Activated T-cell treated with anti-CD3 and anti-CD28 coated beads for 4 hours (primary cell): ENCODE results near the gene FSTL4.
"Not testable (repeated sequence)": the region's sequence is repeated elsewhere in the genome, so short reads cannot be mapped to it uniquely, and the experiment has no call there.

Source experiments
- DNase-seq: peaks from one replicate; pipeline ENCODE4 v3.0.0-alpha.2; 2020

Gene FSTL4

DNA sequence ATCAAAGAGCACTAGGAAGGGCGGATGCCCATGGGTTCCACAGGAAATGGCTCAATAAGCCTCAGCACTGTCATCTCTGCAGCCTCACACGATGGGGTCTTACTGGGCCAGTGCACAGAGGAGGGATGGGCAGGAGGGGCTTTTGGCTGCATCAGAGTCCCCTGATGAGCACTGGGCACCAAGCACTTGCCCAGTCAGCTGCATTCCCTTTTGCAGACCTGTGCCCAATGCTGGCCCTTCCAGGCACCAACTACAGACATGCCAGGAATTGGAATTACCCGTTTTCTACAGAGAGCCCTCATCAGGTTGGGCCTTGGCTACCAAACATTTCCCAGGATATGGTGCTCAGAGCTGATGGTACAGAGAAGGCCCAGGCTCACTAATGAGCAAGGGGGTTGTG is 378.1 kb downstream of the FSTL4 start:
- no peak for DNase-seq

GRCh38 chr5:133233616-133234015 is 378.7 kb downstream of the FSTL4 start:
- no peak for DNase-seq

DNA sequence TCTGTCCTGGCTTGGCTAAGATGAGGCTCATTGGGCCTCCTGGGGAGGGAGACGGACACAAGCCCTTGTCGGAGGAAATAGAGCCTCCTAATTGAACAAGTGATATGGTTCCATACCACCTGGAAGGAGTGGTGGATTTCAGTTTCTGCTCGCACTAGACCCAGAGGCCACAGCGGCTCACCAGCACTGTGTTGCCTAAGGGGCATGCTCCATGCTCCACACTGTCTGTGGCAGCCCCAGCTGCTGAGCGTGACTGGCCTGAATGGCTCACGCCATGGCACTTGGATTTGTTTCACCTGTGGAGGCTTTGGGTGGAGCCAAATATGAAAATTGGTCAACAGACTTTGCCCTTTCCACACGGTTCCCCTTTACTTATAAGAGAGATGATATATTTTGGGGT is 379.4 kb downstream of the FSTL4 start:
- no peak for DNase-seq

DNA sequence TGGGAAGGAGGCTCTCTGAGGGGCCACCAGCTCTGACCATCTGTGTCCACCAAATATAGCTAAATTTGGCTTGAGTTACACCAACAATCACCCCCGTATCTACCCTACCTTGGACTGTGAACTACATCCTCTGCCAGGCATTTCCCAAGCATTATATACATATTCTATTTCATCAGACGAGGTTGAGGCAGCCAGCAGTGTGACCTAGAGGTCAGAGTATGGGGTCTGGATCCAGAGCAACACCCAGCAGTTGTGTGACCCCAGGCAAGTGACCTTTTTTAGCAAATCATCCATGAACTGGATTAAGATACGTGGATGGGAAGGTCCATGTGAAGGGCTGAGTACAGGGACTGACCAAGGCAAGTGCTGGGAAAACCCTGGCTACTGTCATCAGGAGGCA is 379.9 kb downstream of the FSTL4 start:
- DNase-seq = no peak

- DNase-seq = no peak
These were observed 380.3 kb downstream of the FSTL4 start for GRCh38 chr5:133232011-133232410.

- DNase-seq = no peak
These were observed 381.3 kb downstream of the FSTL4 start for GRCh38 chr5:133230823-133231578.

GRCh38 chr5:133229931-133230664 is 382.2 kb downstream of the FSTL4 start:
- DNase-seq = no peak

DNA sequence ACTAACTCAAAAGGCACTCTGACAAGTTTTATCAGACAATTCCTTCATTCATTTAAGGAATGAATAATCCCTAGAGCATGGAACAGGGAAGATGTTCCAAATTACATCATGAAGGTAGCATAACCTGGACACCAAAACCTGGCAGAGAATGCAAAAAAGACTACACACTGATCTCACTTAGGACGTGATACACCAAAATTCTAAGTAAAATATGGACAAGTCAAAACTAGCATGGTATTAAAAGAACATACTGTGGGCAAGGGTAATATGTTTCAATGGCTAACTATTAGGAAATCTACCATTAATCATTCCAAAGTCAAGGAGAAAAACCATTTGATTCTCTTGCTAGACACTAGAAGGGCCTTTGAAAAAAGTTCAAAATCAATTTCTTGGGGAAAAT is 384.0 kb downstream of the FSTL4 start:
- no peak for DNase-seq

DNA sequence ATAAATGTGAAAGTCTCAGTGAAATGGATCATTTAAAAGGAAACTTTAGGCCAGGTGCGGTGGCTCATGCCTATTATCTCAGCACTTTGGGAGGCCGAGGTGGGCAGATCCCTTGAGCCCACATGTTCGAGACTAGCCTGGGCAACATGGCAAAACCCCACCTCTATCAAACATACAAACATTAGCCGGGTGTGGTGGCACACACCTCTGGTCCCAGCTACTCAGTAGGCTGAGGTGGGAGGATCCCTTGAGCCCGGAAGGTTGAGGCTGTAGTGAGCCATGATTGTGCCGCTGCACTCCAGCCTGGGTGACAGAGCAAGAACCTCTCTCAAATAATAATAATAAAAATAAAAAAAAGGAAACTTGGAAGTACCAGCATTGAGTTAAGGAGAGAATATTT is 384.4 kb downstream of the FSTL4 start:
- DNase-seq = no peak

DNA sequence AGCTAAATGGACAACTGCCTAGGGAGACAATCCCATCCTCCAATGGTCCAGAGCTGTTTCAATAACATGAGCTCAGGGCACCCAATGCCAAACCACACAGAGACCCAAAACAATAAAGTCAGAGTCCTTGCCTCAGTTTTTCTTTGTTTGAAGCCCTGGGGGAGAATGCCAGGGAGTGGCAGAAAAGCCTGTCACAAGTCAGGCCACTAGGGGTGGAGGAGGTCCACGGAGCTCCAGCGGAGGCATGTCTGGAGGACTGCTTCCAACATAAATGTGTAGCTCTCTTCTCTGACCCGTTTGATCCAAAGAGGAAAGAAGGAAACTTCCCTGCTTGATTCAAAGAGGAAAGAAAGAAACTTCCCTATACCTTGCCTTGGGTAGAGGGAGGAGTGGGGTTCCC is 385.3 kb downstream of the FSTL4 start:
- no peak for DNase-seq

DNA sequence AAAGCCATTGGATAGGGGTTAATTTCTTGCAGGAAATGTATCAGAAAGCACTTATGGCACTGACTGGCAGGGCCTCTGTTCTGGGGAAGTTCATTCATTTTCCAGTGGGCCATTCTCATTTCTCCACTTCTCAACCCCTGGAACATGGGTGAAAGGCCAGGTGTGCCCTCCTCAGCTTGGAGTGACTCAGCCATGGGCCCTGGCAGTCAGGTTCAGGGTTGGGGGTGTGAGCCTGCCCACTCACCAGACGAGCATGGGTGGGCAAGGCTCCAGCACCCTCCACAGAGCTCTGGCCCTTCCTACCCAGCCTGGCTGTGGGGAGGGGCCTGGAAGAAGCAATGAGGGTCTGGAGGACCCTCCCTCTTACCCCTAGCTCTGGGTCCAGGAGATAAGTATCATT is 386.2 kb downstream of the FSTL4 start:
- DNase-seq = no peak

GRCh38 chr5:133225671-133226152 is 386.6 kb downstream of the FSTL4 start:
- DNase-seq = no peak

- DNase-seq = no peak
These were observed 389.4 kb downstream of the FSTL4 start for GRCh38 chr5:133222979-133223378.

GRCh38 chr5:133222521-133222920 is 389.8 kb downstream of the FSTL4 start:
- no peak for DNase-seq

DNA sequence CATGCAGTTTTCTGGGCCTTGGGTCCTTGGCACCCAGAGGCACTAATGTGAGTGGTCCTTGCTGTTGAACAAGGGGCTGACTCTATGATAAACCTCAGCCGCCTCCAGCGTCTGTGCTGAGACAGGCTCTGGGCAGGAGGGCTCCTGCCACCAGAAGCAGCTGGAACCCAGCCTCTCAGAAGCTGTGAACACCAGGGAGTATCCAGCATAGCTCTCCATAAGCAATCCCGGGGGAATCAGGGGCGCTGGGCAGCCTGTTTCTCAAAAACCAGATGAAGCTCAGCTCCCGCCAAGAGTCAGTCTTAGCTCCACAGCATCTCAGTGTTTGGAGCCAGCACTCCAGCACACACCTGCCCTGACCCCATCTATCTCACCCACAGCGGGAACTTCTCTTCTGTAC is 390.3 kb downstream of the FSTL4 start:
- DNase-seq = no peak

GRCh38 chr5:133220851-133221674 is 391.3 kb downstream of the FSTL4 start:
- DNase-seq = no peak

- DNase-seq = no peak
These were observed 393.0 kb downstream of the FSTL4 start for GRCh38 chr5:133219296-133219695.

DNA sequence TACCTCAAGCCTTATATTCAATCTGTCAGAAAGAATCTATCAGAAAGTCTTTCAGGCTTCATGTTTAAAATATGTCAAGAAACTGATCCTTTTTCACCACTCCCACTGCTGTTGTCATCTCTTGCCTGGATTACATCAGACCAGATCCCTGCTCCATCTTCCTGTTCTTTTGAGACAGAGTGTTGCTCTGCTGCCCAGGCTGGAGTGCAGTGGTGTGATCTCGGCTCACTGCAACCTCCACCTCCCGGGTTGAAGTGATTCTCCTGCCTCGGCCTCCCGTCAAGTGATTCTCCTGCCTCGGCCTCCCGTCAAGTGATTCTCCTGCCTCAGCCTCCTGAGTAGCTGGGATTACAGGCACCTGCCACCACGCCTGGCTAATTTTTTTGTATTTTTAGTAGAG is 396.2 kb downstream of the FSTL4 start:
- DNase-seq = not testable (repeated sequence)

DNA sequence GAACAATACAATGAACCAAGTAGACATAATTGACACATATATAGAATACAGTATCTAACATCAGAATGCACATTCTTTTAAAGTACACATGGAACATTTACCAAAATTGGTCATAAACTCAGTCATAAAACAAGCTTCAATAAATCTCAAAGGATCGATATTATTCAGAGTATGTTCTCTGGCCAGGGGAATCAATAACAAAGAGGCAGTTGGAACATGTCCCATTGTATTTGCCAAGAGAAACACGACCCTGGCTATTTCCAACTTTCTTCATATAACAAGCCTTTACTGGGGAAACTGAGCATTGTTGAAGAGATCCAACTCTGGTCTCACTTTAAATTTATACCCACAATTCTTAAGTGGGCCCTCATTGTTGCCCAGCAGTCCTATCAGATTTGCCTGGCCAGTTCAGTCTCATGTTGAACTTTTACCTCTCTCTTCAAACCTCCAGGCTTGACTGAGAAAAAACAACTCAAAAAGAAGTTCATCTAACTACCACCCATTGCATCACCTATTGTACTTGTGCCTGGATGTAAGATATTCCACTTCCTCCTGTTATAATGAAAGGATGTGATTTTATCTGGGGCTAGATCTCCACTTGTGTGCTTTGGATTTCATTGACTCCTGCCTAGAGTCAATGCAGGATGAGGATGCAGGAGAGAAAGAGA is 398.1 kb downstream of the FSTL4 start:
- DNase-seq = no peak

- no peak for DNase-seq
These were observed 406.7 kb downstream of the FSTL4 start for GRCh38 chr5:133205649-133206048.

- DNase-seq = no peak
These were observed 407.1 kb downstream of the FSTL4 start for GRCh38 chr5:133205204-133205603.

DNA sequence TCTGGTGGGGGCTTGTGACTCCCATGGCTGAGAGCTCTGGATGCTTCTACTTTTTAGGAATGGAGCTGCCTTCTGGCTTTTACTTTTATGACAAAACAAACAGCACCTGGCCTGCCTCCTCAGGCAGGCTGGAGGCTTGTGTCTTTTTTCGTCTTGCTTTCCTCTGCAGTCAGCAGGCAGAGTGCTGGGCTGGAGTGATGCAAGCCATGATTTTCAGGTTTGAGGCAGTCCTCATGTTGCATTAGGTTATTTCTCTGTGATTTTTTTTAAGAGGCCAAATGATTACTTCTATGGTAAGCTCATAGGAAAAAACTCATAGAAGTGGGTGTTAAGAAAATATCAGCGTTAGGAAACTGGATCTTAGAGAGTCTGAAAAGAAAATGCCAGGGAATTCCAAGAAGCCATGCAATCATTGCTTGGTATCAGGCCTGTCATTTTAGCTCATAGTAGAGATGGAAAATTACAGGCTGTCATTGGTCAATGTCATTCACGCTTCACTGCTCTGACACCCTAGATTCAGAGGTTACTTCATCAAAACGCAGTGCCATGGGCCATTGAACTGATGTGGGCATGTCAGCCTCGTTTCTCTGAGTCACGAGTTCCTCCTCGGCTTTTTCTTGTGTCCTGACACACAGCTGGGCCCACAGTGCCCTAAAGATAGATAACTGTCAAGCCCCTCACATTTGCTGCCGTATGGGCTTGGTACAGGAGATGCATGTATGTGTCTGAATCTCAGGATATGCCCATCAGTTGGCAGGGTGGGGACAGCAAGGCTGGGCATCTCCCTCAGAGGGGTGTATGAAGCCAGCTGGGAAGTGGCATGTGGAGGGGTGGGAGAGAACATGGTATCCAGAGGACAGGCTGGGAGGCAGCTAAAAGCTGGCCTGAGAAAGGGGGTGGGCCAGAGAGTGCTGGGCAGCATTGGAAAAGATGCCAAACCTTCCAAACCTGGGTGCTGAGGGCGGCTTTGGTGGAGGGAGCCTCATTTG is 408.7 kb downstream of the FSTL4 start:
- no peak for DNase-seq
